HAP-1 (cell line): Measurements from ENCODE around the gene MOB3B.

Source experiments
- DNase-seq, 2 experiments: peaks; one replicate each; pipeline ENCODE4 v3.0.0-alpha.2; 2016 to 2020; ENCODE audit warnings: low spot score in 2 of 2
- H3K27me3 ChIP-seq: fragments of 250-450 bp; sonication (Bioruptor Pico); 2 replicates; pipeline ENCODE4 v1.5.1; 2020; ENCODE audit warnings: low read depth, mild to moderate bottlenecking, moderate library complexity
- H3K36me3 ChIP-seq: fragments of 250-450 bp; sonication (Bioruptor Pico); replicated peaks from 2 replicates; pipeline ENCODE4 v1.5.1; 2020; ENCODE audit warnings: mild to moderate bottlenecking
- H3K4me1 ChIP-seq: fragments of 250-450 bp; sonication (Bioruptor Pico); 2 replicates; pipeline ENCODE4 v1.5.1; 2020; ENCODE audit warnings: mild to moderate bottlenecking
- H3K4me3 ChIP-seq: fragments of 250-450 bp; sonication (Bioruptor Pico); 2 replicates; pipeline ENCODE4 v1.5.1; 2020; ENCODE audit warnings: mild to moderate bottlenecking, moderate library complexity
- H3K9me3 ChIP-seq: fragments of 250-450 bp; sonication (Bioruptor Pico); 2 replicates; pipeline ENCODE4 v1.5.1; 2020; ENCODE audit warnings: mild to moderate bottlenecking, moderate library complexity
- in situ Hi-C: fragments of 300-500 bp; cut with MboI; formaldehyde crosslinking; loops from 3 replicates; pipeline ENCODE4 v1.14.3; 2020; ENCODE audit warnings: low sequenced_read_pairs, inconsistent platforms, mixed read lengths

Gene MOB3B

GRCh38 chr9:27291292-27291691 lies 238.3 kb downstream of the MOB3B start:
- Histone ChIP-seq H3K27me3 (no peaks in the 10 kb centered on the region), H3K9me3 (no peaks in the 10 kb centered on the region), H3K36me3 (no peaks in the 10 kb centered on the region), H3K4me3 (no peak overlapping the region), H3K4me1 (no peaks in the 10 kb centered on the region)
- DNase-seq = no peak
- in situ Hi-C loops = no loop called here

- Histone ChIP-seq H3K27me3 (no peaks in the 10 kb centered on the region), H3K9me3 (no peaks in the 10 kb centered on the region), H3K4me1 (no peaks in the 10 kb centered on the region), H3K4me3 (no peak overlapping the region), H3K36me3 (no peaks in the 10 kb centered on the region)
- no peak for DNase-seq
- in situ Hi-C loops = no loop called here
Measured at GRCh38 chr9:27282269-27282668, 247.3 kb downstream of the MOB3B start.

DNA sequence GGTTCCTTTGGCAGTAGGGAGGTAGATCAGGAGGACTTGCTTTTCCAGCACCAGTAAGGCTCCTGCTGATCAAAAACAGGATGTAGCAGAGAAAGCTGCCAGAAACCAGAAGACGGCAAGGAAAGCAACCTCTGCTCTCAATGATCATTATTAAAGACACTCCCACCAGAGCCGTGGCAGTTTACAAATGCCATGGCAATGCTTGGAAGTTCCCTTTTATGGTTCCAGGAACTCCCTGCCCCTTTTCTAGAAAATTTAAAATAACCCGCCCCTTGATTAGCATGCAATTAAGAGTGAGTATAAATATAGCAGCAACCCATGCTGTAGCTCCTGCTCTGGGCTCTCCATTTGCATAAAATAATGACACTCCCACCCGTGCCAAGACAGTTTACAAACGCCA lies 248.8 kb downstream of the MOB3B start:
- in situ Hi-C loops = no loop called here
- H3K4me3 ChIP-seq = no peak overlapping the region
- DNase-seq = no peak

GRCh38 chr9:27280249-27280648 lies 249.4 kb downstream of the MOB3B start:
- Histone ChIP-seq H3K4me3 (no peak overlapping the region), H3K36me3 (no peaks in the 10 kb centered on the region), H3K27me3 (no peaks in the 10 kb centered on the region), H3K9me3 (no peaks in the 10 kb centered on the region), H3K4me1 (no peaks in the 10 kb centered on the region; the same call in 1 of the 2 replicates)
- DNase-seq = no peak
- in situ Hi-C loops = no loop called here

More for the DNA sequence above, 248.8 kb downstream of the MOB3B start:
- H3K4me1 ChIP-seq = no peaks in the 10 kb centered on the region; the same call in 1 of the 2 replicates
- H3K9me3 ChIP-seq = no peaks in the 10 kb centered on the region
- no peaks in the 10 kb centered on the region for H3K27me3 ChIP-seq
- H3K36me3 ChIP-seq = no peaks in the 10 kb centered on the region

DNA sequence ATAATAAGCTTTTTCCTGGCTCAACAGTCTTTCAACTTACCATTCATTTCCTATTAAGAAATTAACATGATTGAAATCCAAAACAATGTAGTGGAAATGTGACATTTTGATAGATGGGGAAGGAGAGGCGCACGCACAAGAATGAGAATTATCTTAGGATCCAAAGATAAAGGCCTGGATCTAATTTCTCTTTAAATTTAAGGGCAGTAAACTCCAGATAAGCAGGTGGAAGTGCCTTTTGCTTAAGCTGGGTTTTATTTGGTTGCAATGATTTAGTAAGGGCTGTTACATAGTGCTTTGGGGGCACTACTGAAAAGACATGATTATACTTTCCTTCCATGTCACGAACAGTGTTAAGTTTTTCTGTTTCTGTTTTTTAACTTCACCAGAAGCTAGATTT lies 250.0 kb downstream of the MOB3B start:
- Histone ChIP-seq H3K4me3 (no peak overlapping the region), H3K36me3 (no peaks in the 10 kb centered on the region), H3K4me1 (no peaks in the 10 kb centered on the region; the same call in 1 of the 2 replicates), H3K27me3 (no peaks in the 10 kb centered on the region), H3K9me3 (no peaks in the 10 kb centered on the region)
- in situ Hi-C loops = loop anchor here (10.0 kb wide), 1 partner anchor 245 kb away; no protein-coding TSS in a partner anchor
- no peak for DNase-seq

- no peak for DNase-seq
- H3K27me3 ChIP-seq = no peaks in the 10 kb centered on the region
- no peaks in the 10 kb centered on the region for H3K36me3 ChIP-seq
- no peaks in the 10 kb centered on the region for H3K9me3 ChIP-seq
- peaks cover under 1% of the 10 kb centered on the region; the same call in 1 of the 2 replicates for H3K4me1 ChIP-seq
- in situ Hi-C loops = loop anchor here (10.0 kb wide), 1 partner anchor 244 kb away; no protein-coding TSS in a partner anchor
- H3K4me3 ChIP-seq = no peak overlapping the region
Measured at GRCh38 chr9:27278374-27278773, 251.2 kb downstream of the MOB3B start.

GRCh38 chr9:27276193-27277030 lies 253.2 kb downstream of the MOB3B start:
- Histone ChIP-seq H3K4me3 (no peak overlapping the region), H3K4me1 (peaks cover 3% of the 10 kb centered on the region; the same call in 1 of the 2 replicates), H3K27me3 (no peaks in the 10 kb centered on the region), H3K9me3 (no peaks in the 10 kb centered on the region), H3K36me3 (no peaks in the 10 kb centered on the region)
- peak; percentile 38 to 70 for DNase-seq
- in situ Hi-C loops = loop anchor here (10.0 kb wide), 1 partner anchor 242 kb away; no protein-coding TSS in a partner anchor
